IMR-90 (cell line): ENCODE data around the gene NPDC1.
"Not testable (repeated sequence)": the region's sequence is repeated elsewhere in the genome, so short reads cannot be mapped to it uniquely, and the experiment has no call there.

ENCODE experiments used
- BHLHE40 ChIP-seq: fragments of 150-350 bp; IDR thresholded peaks from 2 replicates; pipeline ENCODE4 v1.6.1; 2016; ENCODE audit warnings: mild to moderate bottlenecking, low read depth, low read length
- CEBPB ChIP-seq: IDR thresholded peaks from 2 replicates; pipeline ENCODE4 v1.6.1; 2012; ENCODE audit warnings: low read depth, low read length, improper control_type of control experiment
- CHD1 ChIP-seq: IDR thresholded peaks from 2 replicates; pipeline ENCODE4 v1.6.1; 2012; ENCODE audit warnings: low read depth, low read length, improper control_type of control experiment
- MAFK ChIP-seq: IDR thresholded peaks from 2 replicates; pipeline ENCODE4 v1.6.1; 2012; ENCODE audit warnings: low read depth, low read length, improper control_type of control experiment
- MXI1 ChIP-seq: IDR thresholded peaks from 2 replicates; pipeline ENCODE4 v1.6.1; 2012; ENCODE audit warnings: low read depth, mild to moderate bottlenecking, low read length, moderate library complexity, borderline replicate concordance
- POLR2A ChIP-seq: IDR thresholded peaks from 2 replicates; pipeline ENCODE4 v1.6.1; 2012; ENCODE audit warnings: mild to moderate bottlenecking, low read depth, low read length
- RFX5 ChIP-seq: IDR thresholded peaks from 2 replicates; pipeline ENCODE4 v1.8.0; 2012; ENCODE audit warnings: low read depth, mild to moderate bottlenecking, low read length, moderate library complexity
- TF ChIP-seq, protein P1 (sequence below): conservative IDR thresholded peaks from 2 replicates; pipeline ENCODE4 v1.5.1; 2012; ENCODE audit warnings: mild to moderate bottlenecking, low read depth, low read length, improper control_type of control experiment

DNA sequence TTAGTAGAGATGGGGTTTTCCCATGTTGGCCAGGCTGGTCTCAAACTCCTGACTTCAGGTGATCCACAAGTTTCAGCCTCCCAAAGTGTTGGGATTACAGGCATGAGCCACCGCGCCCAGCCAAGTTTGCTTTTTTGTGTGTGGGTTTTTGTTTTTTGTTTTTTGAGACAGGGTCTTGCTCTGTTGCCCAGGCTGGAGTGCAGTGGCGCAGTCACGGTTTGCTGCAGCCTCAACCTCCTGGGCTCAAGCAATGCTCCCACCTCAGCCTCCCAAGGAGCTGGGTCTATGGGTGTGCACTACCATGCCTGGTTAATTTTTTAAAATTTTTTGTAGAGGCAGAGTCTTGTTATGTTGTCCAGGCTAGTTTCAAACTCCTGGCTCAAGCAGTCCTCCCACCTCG is 12.5 kb downstream of the NPDC1 start:
- TF ChIP-seq CEBPB, RFX5, MAFK, MXI1, CHD1, POLR2A, BHLHE40: not testable (repeated sequence)
- TF ChIP-seq, protein P1, sequence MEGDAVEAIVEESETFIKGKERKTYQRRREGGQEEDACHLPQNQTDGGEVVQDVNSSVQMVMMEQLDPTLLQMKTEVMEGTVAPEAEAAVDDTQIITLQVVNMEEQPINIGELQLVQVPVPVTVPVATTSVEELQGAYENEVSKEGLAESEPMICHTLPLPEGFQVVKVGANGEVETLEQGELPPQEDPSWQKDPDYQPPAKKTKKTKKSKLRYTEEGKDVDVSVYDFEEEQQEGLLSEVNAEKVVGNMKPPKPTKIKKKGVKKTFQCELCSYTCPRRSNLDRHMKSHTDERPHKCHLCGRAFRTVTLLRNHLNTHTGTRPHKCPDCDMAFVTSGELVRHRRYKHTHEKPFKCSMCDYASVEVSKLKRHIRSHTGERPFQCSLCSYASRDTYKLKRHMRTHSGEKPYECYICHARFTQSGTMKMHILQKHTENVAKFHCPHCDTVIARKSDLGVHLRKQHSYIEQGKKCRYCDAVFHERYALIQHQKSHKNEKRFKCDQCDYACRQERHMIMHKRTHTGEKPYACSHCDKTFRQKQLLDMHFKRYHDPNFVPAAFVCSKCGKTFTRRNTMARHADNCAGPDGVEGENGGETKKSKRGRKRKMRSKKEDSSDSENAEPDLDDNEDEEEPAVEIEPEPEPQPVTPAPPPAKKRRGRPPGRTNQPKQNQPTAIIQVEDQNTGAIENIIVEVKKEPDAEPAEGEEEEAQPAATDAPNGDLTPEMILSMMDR: not testable (repeated sequence)
